ENCODE results near the gene EFNA5. TPM values are rescaled to one million over a fixed set of nuclear protein-coding genes. Genes with fewer than 3 reads are reported as not detected.

The EFNA5 gene
- total RNA-seq, 4 donors from 2014 or later = 16.6 to 35.3 (median 19.3) TPM

- TF ChIP-seq CTCF (IDR thresholded peaks at IDR 0.05) (no peak), POLR2A (IDR thresholded peaks at IDR 0.05) (no peak)
- no peak for DNase-seq (ENCODE audit: low spot score in 2 of 2)
- 33 to 39% methylated on average over 1 of the region's 1 CpG for WGBS, 2 donors
- no peak overlapping the region for H3K4me3 ChIP-seq (ENCODE audit: low read depth, poor library complexity, severe bottlenecking)
- intact Hi-C loops (cut with DNase I; ENCODE audit: low total_unique reads) = no loop called here
Observed at GRCh38 chr5:107470295-107470582, 200.5 kb downstream of the EFNA5 start.

- H3K4me3 ChIP-seq (ENCODE audit: low read depth, poor library complexity, severe bottlenecking) = no peak overlapping the region
- WGBS, 2 donors = 51 to 55% methylated on average over 5 of the region's 5 CpGs
- intact Hi-C loops (cut with DNase I; ENCODE audit: low total_unique reads) = no loop called here
- no peak for TF ChIP-seq CTCF (IDR thresholded peaks at IDR 0.05)
- TF ChIP-seq POLR2A (IDR thresholded peaks at IDR 0.05) = no peak
- DNase-seq (ENCODE audit: low spot score in 2 of 2) = no peak
Observed at GRCh38 chr5:107469485-107470294, 201.0 kb downstream of the EFNA5 start.

GRCh38 chr5:107469064-107469463 is 201.7 kb downstream of the EFNA5 start:
- no peak overlapping the region for H3K4me3 ChIP-seq (ENCODE audit: low read depth, poor library complexity, severe bottlenecking)
- intact Hi-C loops (cut with DNase I; ENCODE audit: low total_unique reads) = no loop called here
- no peak for DNase-seq (ENCODE audit: low spot score in 2 of 2)
- TF ChIP-seq POLR2A (IDR thresholded peaks at IDR 0.05) = no peak
- no peak for TF ChIP-seq CTCF (IDR thresholded peaks at IDR 0.05)
- 54 to 72% methylated on average over 2 of the region's 2 CpGs for WGBS, 2 donors

GRCh38 chr5:107468276-107468675 is 202.5 kb downstream of the EFNA5 start:
- WGBS, 2 donors = 35 to 48% methylated on average over 1 of the region's 1 CpG
- TF ChIP-seq POLR2A (IDR thresholded peaks at IDR 0.05) (no peak), CTCF (IDR thresholded peaks at IDR 0.05) (no peak)
- DNase-seq (ENCODE audit: low spot score in 2 of 2) = no peak
- intact Hi-C loops (cut with DNase I; ENCODE audit: low total_unique reads) = no loop called here
- no peak overlapping the region for H3K4me3 ChIP-seq (ENCODE audit: low read depth, poor library complexity, severe bottlenecking)

- no peak overlapping the region for H3K4me3 ChIP-seq (ENCODE audit: low read depth, poor library complexity, severe bottlenecking)
- no peak for TF ChIP-seq CTCF (IDR thresholded peaks at IDR 0.05)
- TF ChIP-seq POLR2A (IDR thresholded peaks at IDR 0.05) = no peak
- 67 to 68% methylated on average over 5 of the region's 5 CpGs for WGBS, 2 donors
- no peak for DNase-seq (ENCODE audit: low spot score in 2 of 2)
- intact Hi-C loops (cut with DNase I; ENCODE audit: low total_unique reads) = no loop called here
Observed at GRCh38 chr5:107467137-107467932, 203.4 kb downstream of the EFNA5 start.

Data from lower leg skin (tissue), 4 donors.